Mammary epithelial cell (primary cell): ENCODE results near the gene LYRM2.

Experiments used
- EZH2 ChIP-seq: IDR thresholded peaks from 2 replicates; pipeline ENCODE4 v1.6.1; 2012; ENCODE audit warnings: low read length, inconsistent platforms, borderline replicate concordance
- TF ChIP-seq, protein P1 (sequence below), 2 donors: IDR thresholded peaks in 1 of 2; conservative IDR thresholded peaks in 1 of 2; 2 replicates each; pipeline ENCODE4 v1.5.1; 2011 to 2012; ENCODE audit warnings: inconsistent platforms in 2 of 2, low read length in 2 of 2, mild to moderate bottlenecking in 2 of 2, control low read depth in 1 of 2, low read depth in 1 of 2; ENCODE audit not compliant: insufficient read depth in 1 of 2; ENCODE audit errors: extremely low read depth in 1 of 2

DNA sequence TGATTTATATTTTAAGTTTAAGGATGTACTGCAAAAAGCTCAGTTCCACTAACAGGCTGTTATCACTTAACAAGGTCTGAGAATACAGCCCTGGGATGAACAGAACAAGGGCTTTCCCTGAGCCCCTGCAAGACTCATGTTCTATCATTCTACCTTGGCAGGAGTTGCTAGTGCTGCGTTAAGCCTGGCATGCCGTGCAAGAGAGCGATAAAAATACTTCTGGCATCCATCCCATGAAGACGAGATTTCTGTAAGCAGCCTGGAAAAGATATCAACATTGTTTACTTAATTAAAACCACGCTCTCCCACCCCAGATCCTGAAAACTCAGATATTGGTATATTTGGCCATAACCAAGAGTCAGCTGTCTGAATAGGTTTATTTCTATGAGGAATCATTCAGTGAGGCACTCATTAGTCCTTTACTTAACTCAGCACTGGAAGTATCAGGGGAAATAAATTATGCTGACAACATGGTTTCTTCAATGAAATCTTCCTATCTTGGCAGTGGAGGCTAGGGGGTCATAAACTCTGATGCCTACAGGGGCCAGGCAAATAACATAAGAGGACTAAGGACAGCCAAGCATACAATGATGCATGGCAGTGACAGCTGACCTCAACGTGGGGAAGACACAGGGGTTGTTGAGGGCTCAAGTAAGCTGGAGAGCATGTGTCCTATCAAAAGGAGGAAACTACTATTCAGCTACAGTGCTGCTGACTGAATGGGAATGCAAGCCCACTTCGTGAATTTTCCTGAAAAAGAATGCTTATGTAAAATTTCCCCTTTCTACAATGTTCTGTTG lies 37.6 kb upstream of the LYRM2 start:
- TF ChIP-seq, protein P1, sequence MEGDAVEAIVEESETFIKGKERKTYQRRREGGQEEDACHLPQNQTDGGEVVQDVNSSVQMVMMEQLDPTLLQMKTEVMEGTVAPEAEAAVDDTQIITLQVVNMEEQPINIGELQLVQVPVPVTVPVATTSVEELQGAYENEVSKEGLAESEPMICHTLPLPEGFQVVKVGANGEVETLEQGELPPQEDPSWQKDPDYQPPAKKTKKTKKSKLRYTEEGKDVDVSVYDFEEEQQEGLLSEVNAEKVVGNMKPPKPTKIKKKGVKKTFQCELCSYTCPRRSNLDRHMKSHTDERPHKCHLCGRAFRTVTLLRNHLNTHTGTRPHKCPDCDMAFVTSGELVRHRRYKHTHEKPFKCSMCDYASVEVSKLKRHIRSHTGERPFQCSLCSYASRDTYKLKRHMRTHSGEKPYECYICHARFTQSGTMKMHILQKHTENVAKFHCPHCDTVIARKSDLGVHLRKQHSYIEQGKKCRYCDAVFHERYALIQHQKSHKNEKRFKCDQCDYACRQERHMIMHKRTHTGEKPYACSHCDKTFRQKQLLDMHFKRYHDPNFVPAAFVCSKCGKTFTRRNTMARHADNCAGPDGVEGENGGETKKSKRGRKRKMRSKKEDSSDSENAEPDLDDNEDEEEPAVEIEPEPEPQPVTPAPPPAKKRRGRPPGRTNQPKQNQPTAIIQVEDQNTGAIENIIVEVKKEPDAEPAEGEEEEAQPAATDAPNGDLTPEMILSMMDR (conservative IDR thresholded peaks at IDR 0.05 in 1 of 2, IDR thresholded peaks at IDR 0.05 in 1 of 2; ENCODE audit: extremely low read depth in 1 of 2, insufficient read depth in 1 of 2, low read depth in 1 of 2, low read length in 2 of 2), result no peak
- TF ChIP-seq EZH2, result no peak
